Coronary artery (tissue), 2 donors: ENCODE data around the gene RNF115.
"Not testable (repeated sequence)": the region's sequence is repeated elsewhere in the genome, so short reads cannot be mapped to it uniquely, and the experiment has no call there.

Experiments used
- DNase-seq: peaks from one replicate; pipeline ENCODE4 v3.0.0-alpha.2; 2017; ENCODE audit warnings: low spot score
- H3K27ac ChIP-seq, 2 donors: fragments of 200-600 bp; sonication (generic); one replicate each; pipeline ENCODE4 v1.5.1; 2016 to 2019
- H3K4me3 ChIP-seq: fragments of 200-600 bp; sonication (generic); 2 replicates; pipeline ENCODE4 v1.5.1; 2016; ENCODE audit warnings: mild to moderate bottlenecking, moderate library complexity
- CTCF ChIP-seq: fragments of 200-600 bp; sonication (generic); IDR thresholded peaks from one replicate; pipeline ENCODE4 v1.5.1; 2019; ENCODE audit warnings: antibody characterized with exemption

RNF115 gene

GRCh38 chr1:145736191-145736590 lies 87.7 kb downstream of the RNF115 start:
- no peak overlapping the region for H3K4me3 ChIP-seq
- DNase-seq = no peak

GRCh38 chr1:145730900-145731299 lies 93.0 kb downstream of the RNF115 start:
- TF ChIP-seq CTCF = no peak
- no peak overlapping the region for H3K4me3 ChIP-seq
- DNase-seq = no peak
- no peak overlapping the region for H3K27ac ChIP-seq

More at GRCh38 chr1:145736191-145736590, 87.7 kb downstream of the RNF115 start:
- no peak for TF ChIP-seq CTCF
- no peak overlapping the region for H3K27ac ChIP-seq

GRCh38 chr1:145730467-145730866 lies 93.4 kb downstream of the RNF115 start:
- Histone ChIP-seq H3K27ac (no peak overlapping the region), H3K4me3 (no peak overlapping the region)
- no peak for TF ChIP-seq CTCF
- DNase-seq = no peak

- no peak overlapping the region for H3K4me3 ChIP-seq
- TF ChIP-seq CTCF = no peak
- DNase-seq = no peak
- no peak overlapping the region for H3K27ac ChIP-seq
These were observed 94.0 kb downstream of the RNF115 start for GRCh38 chr1:145729666-145730436.

- Histone ChIP-seq H3K27ac (no peak overlapping the region), H3K4me3 (no peak overlapping the region)
- DNase-seq = no peak
- no peak for TF ChIP-seq CTCF
These were observed 94.7 kb downstream of the RNF115 start for GRCh38 chr1:145729196-145729595.

GRCh38 chr1:145726193-145726592 lies 97.7 kb downstream of the RNF115 start:
- not testable (repeated sequence) for H3K27ac ChIP-seq, DNase-seq, H3K4me3 ChIP-seq

- H3K4me3 ChIP-seq = peak overlapping the region; percentile 65
- peak; percentile 81 for DNase-seq
- H3K27ac ChIP-seq = no peak overlapping the region
- TF ChIP-seq CTCF = peak; percentile 95
These were observed 102.8 kb downstream of the RNF115 start for GRCh38 chr1:145720878-145721671.
